ENCODE measurements around the gene TKT. TPM values are rescaled to one million over a fixed set of nuclear protein-coding genes. Genes with fewer than 3 reads are reported as not detected.

TKT gene
- polyA plus RNA-seq, 1 donor from 2014 or later, result 102 TPM

DNA sequence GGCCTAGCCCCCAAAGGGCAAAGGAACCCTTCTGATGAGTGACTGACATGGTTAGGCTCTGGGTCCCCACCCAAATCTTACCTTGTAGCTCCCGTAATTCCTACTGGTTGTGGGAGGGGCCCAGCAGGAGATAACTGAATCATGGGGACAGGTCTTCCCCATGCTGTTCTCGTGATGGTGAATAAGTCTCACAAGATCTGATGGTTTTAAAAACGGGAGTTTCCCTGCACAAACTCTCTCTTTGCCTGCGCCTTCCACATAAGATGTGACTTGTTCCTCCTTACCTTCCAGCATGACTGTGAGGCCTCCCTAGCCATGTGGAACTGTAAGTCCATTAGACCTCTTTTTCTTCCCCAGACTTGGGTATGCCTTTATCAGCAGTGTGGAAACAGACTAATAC lies 16.9 kb downstream of the TKT start:
- Mint-ChIP-seq H3K27me3 (no peaks in the 10 kb centered on the region), H3K4me3 (no peak overlapping the region), H3K4me1 (peaks cover 0 to 5% (median 3%) of the 10 kb centered on the region in 3 donors), H3K9me3 (no peaks in the 10 kb centered on the region), H3K27ac (peak overlapping the region in 1 of 3 donors; percentile 63), H3K36me3 (peaks cover 2% of the 10 kb centered on the region)

DNA sequence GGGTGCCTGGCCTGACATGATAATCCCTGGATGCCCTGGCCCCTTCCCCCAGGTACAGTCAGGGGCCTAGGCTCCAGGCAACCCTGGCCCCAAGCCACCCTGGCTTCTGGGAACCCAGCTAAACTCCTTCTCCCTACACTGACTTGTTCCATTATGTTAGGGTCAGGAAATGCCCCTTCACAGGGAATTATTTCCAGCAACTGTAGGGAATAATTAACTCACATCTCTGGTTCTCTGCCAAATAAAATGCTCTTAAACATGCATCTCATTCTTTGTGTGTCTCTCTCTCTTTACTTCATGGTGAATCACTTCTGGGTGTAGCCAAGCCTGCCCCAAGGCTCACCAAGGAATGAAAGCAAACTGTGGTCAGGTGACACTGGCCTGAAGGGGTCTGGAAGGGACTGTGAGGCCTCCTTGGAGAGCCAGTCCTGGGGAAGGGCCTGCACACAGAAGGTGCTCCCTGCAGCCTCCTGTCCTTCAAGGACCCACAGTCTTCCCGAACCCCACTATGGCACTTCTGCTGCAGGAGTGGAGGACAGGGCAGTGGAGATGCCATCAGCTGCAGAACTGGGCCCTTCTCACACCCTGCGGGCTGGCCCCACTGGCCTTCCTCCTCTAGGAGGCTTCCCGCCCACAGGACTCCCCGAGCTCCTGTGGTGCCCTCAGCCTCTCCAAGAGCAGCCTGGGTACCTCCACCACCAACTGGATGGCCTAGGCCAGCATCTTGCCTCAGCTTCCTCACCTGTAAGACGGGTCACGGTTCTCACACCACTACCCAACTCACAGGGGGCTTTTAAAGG lies 17.6 kb downstream of the TKT start:
- peak overlapping the region in 1 of 3 donors; percentile 63 for H3K27ac Mint-ChIP-seq
- no peaks in the 10 kb centered on the region for H3K9me3 Mint-ChIP-seq
- no peaks in the 10 kb centered on the region for H3K27me3 Mint-ChIP-seq
- H3K4me3 Mint-ChIP-seq, result no peak overlapping the region
- peaks cover 2% of the 10 kb centered on the region for H3K36me3 Mint-ChIP-seq
- H3K4me1 Mint-ChIP-seq, result peaks cover 0 to 2% (median under 1%) of the 10 kb centered on the region in 3 donors

DNA sequence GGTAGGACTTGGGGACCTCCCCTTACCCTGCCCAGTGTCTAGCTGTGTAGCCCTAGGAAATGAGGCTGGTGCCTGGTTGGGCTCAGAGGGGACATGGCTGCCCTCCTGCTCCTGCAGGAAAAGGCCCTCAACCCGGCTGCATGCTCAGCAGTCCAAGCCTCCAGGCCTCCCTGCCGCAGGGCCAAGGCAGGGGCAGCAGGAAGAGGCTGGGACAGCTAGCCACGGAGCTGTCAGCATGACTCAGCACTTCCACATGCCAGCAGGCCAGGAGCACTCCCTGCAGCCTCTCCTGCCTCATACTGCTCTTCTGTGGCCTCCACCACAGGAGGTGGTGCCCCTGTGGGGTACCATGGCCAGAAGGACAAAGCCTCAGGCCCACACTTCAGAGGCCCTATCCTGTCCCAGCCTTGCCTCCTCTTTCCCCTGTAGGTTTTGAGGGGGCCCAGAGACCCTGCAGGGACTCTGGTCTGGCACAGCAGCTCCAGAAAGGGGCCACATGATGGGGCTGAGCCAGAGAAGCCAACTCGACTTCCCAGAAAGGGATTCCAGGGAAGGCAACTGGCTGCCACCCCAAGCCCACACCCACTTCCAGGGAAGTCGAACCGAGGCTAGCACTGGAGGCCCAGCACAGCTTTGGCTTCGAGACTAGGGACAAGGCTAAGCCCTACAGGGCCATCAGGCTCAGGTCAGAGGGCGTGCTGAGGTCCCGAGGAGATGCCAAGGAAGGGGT lies 19.5 kb downstream of the TKT start:
- H3K4me1 Mint-ChIP-seq, result peaks cover 0 to 2% (median 0%) of the 10 kb centered on the region in 3 donors
- no peaks in the 10 kb centered on the region for H3K9me3 Mint-ChIP-seq
- H3K27me3 Mint-ChIP-seq, result no peaks in the 10 kb centered on the region
- no peak overlapping the region for H3K27ac Mint-ChIP-seq
- peaks cover 2% of the 10 kb centered on the region for H3K36me3 Mint-ChIP-seq
- H3K4me3 Mint-ChIP-seq, result no peak overlapping the region

DNA sequence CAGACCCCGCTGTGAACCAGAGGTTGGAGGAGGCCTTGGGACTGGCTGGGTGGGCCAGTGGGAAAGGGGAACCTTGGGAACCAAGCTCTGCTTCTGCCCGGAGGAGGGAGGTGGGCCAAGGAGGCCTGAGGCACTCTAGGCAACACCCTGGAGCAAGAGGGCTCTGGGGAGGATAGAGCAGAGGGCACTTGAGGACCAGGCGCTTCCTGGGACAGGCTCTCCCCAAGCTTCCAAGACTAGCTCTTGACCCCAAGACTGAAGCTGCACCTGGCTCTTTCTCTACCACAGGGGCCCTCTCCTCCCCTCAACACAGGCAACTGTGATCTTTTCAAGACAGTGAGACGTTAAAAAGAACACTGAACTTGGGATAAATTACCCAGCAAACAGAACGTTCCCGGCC lies 20.3 kb downstream of the TKT start:
- H3K27me3 Mint-ChIP-seq, result no peaks in the 10 kb centered on the region
- H3K4me1 Mint-ChIP-seq, result peaks cover 0 to 2% (median 0%) of the 10 kb centered on the region in 3 donors
- H3K9me3 Mint-ChIP-seq, result no peaks in the 10 kb centered on the region
- H3K4me3 Mint-ChIP-seq, result no peak overlapping the region
- no peak overlapping the region for H3K27ac Mint-ChIP-seq
- H3K36me3 Mint-ChIP-seq, result peaks cover 2% of the 10 kb centered on the region

DNA sequence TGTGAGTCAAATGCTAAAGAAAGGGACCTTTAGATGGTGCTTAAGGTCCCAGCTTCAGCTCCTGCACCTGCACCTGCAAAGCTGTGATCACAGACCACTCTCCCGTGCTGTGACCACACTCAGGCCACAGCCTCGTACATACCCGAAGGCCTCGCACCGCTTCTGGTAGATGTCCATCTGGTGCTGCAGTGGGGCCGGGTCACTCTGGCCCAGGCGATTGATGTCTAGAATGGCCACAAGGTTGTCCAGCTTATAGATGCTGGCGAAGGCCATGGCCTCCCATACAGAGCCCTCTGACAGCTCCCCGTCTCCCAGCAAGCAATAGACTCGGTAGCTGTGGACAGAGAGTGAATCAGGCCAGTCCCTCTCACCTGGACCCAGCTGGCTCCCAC lies 21.0 kb downstream of the TKT start:
- no peak overlapping the region for H3K27ac Mint-ChIP-seq
- peaks cover 0 to 2% (median 0%) of the 10 kb centered on the region in 3 donors for H3K4me1 Mint-ChIP-seq
- H3K27me3 Mint-ChIP-seq, result no peaks in the 10 kb centered on the region
- H3K9me3 Mint-ChIP-seq, result no peaks in the 10 kb centered on the region
- H3K4me3 Mint-ChIP-seq, result no peak overlapping the region
- H3K36me3 Mint-ChIP-seq, result peaks cover under 1% of the 10 kb centered on the region

DNA sequence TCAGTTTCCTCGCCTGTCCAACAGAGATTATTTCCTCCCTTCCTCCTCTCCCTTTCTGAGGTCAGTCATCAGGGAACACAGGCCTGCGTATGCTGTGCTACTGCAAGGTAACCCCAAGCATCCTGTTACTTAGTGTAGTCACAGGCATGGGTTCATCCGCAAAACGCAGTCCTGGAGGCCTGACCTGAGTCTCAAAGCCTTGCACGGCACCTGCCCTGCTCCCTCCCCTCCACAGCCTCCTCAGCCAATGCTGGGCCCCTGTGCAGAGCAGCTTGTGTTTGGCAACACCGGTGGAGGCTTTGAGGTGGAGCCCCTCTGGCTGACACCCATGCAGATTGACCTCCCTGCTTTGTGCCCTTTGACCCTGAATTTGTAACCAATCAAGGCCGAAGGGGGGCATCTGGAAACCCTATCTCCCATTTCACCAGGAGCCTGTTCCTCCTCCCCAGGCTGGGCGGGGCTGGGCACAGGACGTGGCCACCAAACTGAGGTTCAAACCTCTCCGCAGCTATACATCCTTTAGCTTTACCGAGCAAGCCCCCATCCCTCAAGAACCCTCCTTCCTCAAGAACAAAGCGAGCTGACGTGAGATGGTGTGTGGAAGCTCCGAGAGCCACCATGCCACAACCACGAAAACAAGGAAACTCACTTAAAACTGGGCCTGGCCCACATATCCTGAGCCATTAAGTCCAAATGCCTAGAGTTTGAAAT lies 21.5 kb downstream of the TKT start:
- Mint-ChIP-seq H3K4me3 (no peak overlapping the region), H3K9me3 (no peaks in the 10 kb centered on the region), H3K27ac (no peak overlapping the region), H3K27me3 (no peaks in the 10 kb centered on the region), H3K4me1 (peaks cover 0 to 2% (median 0%) of the 10 kb centered on the region in 3 donors), H3K36me3 (no peaks in the 10 kb centered on the region)

DNA sequence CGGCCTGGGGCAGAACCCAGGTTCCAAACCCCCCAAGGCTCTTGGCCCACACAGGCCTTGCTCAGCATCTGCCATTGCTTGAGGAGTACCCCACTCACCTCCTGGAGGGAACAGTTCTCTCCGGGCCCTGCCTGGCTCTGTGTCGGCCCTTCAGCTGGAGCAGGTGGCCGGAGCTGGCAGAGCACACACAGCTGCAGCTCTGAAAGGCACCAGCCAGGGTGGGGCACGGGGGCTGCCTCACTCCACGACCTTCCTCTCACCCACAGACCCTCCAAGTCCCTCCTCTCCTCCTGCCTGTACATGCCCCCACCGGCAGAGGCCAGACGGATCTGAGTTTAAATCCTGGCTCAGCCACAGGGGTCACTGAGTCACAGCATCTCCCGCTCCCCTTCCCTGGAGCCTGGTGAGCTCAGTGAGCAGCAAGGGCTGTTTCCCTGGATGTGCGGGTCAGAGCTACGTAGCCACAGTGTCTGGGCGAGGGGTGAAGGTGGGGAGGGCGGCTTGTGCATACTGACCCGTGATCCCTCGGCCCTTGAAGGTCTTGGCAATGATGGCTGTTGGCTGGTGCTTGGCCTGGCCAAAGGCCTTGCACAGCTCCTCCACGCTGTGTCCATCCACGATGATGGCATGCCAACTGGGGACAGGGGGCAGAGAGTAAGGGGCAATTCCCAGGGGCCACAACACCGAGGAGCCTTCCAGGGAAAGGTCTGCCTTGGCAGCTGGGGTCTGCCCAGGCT lies 23.0 kb downstream of the TKT start:
- no peaks in the 10 kb centered on the region for H3K36me3 Mint-ChIP-seq
- no peak overlapping the region for H3K27ac Mint-ChIP-seq
- H3K4me1 Mint-ChIP-seq, result peaks cover 0 to 2% (median 0%) of the 10 kb centered on the region in 3 donors
- no peaks in the 10 kb centered on the region for H3K9me3 Mint-ChIP-seq
- H3K4me3 Mint-ChIP-seq, result no peak overlapping the region
- H3K27me3 Mint-ChIP-seq, result no peaks in the 10 kb centered on the region

DNA sequence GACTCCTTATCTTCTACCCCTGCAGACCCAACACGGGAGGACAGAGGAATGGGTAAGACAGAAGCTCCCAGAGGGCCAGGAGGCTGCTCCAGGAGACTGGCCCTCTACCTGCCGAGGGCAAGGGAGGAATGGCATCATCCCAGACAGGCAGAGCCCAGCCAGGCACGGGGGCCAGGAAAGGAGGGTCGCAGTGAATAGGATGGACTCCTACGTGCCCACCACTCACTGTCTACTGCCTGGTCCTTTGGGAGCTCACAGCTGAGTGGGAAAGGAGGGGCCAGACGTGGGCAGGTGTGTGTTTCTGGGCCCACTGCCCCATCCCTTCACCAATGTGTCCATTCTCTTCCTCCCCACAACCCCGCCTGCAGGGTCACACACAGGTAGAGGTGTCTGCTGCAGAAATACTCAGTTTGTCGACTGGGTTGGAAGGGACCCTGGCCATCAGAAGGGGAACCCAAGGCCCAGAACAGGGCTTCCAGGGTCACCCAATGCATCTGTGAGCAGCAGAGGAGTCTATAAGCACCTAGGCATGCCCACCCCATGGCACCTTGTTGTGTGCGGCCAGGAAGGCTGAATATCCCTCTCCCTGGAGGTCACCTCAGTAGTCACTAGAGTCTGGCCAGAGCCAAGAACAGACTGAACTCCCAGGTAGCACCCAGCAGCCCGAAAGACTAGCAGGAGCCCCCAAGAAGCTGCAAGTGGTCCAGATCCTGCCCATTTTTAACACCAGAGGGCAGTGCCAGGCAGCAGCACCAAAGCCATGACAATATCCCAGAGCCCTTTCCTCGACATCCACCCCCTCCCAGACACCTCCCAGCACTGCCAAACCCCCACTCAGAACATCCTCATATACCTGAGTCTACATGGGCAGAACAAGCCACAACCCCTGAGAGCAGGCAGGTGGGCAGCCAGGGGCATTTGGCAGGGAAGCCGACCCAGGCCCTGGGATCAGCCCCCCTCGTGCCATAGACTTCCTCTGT lies 24.0 kb downstream of the TKT start:
- H3K4me1 Mint-ChIP-seq, result peaks cover 0 to 2% (median 0%) of the 10 kb centered on the region in 3 donors
- no peak overlapping the region for H3K4me3 Mint-ChIP-seq
- H3K27me3 Mint-ChIP-seq, result no peaks in the 10 kb centered on the region
- H3K36me3 Mint-ChIP-seq, result no peaks in the 10 kb centered on the region
- no peaks in the 10 kb centered on the region for H3K9me3 Mint-ChIP-seq
- H3K27ac Mint-ChIP-seq, result no peak overlapping the region

DNA sequence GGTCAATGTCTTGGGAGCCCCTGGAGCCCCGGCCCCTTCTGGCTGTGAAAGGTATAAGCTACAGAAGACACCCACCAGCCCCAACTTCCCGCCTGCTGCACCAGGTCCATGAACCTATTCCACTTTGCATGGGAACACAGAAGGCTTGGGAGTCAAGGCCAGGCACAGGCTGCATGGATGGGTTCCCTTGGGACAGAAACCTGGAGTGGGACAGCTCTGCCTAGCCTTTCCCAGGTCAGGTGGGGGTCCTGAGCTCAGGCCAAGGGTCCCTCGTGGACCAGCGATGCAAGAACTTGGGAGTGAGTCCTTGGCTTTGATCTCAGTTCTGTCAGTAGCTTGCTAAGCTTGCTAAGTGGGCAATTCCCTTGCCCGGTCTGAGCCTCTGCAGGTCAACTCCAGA lies 25.0 kb downstream of the TKT start:
- H3K27me3 Mint-ChIP-seq, result no peaks in the 10 kb centered on the region
- H3K4me1 Mint-ChIP-seq, result peaks cover 0 to 2% (median 0%) of the 10 kb centered on the region in 3 donors
- H3K36me3 Mint-ChIP-seq, result peaks cover 2% of the 10 kb centered on the region
- no peak overlapping the region for H3K4me3 Mint-ChIP-seq
- no peak overlapping the region for H3K27ac Mint-ChIP-seq
- no peaks in the 10 kb centered on the region for H3K9me3 Mint-ChIP-seq

DNA sequence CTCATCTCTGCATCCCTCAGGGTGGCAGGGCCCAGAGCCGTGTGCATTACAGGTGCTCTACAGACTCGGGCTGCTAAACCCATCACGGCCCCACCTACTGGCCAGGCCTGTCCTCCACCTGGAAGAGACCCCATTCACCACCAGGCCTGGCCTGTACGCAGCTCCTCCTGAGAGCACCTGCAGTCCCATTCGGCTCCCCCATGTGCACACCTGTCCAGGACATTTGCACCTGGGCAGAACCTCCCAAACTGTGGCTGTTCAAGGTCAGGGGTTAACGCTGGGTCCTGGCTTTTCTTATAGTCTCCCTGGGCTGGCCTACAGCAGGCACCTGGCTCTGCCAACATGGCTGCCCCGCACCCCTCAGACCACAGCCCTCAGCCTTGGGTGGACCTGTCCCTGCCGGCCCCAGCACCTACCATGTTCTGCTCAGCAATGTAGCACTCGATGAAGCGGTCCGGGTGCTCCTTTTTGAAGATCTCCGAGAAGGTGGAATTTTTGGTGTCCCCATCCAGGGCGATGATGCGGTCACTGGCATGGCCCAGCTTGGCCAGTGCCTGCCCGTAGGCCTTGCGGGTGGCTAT lies 25.7 kb downstream of the TKT start:
- H3K27me3 Mint-ChIP-seq, result no peaks in the 10 kb centered on the region
- H3K4me1 Mint-ChIP-seq, result peaks cover 0 to 2% (median 0%) of the 10 kb centered on the region in 3 donors
- H3K27ac Mint-ChIP-seq, result no peak overlapping the region
- no peaks in the 10 kb centered on the region for H3K9me3 Mint-ChIP-seq
- H3K4me3 Mint-ChIP-seq, result no peak overlapping the region
- H3K36me3 Mint-ChIP-seq, result peaks cover 2% of the 10 kb centered on the region

DNA sequence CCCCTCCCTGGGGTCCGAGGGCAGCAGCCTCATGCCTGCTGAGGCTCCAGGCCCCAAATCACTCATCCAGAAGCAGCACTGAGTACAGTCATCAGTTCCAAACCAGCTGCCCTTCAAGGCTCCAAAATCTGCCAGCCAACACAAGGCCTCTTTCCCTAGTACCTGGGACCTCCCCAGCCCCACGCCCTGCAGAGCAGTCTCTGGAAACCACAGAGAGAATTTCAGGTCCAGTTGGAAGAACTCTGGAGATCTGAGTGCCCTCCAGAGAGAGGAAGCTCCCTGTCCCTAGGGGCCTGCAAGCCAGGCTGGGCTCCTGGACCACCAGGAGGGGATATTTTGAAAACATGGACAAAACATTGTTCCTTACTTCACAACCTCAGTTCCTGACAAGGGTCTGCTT lies 26.2 kb downstream of the TKT start:
- no peak overlapping the region for H3K4me3 Mint-ChIP-seq
- no peak overlapping the region for H3K27ac Mint-ChIP-seq
- no peaks in the 10 kb centered on the region for H3K27me3 Mint-ChIP-seq
- H3K4me1 Mint-ChIP-seq, result peaks cover 0 to 2% (median 0%) of the 10 kb centered on the region in 3 donors
- no peaks in the 10 kb centered on the region for H3K9me3 Mint-ChIP-seq
- peaks cover 2% of the 10 kb centered on the region for H3K36me3 Mint-ChIP-seq

DNA sequence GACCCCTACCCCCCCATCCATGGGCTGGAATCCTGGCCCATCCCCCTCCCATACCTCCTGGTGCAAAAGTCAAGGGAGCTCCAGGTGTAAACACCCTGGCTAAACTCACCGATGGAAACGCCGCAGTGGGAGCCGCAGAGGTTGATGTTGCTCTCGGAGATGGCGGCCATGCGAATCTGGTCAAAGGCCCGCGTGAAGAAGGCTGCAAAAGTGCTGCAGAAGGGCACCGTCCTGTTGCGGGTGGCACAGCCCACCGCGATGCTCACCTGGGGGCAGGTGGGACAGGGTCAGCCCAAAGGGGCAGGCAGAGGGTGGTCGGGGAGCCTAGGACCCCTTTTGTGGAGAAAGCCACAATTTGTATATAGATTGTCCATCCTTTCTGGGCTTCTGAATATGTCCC lies 26.7 kb downstream of the TKT start:
- H3K4me1 Mint-ChIP-seq, result peaks cover 0 to 2% (median 0%) of the 10 kb centered on the region in 3 donors
- H3K36me3 Mint-ChIP-seq, result peaks cover 2% of the 10 kb centered on the region
- H3K9me3 Mint-ChIP-seq, result no peaks in the 10 kb centered on the region
- no peak overlapping the region for H3K27ac Mint-ChIP-seq
- no peak overlapping the region for H3K4me3 Mint-ChIP-seq
- H3K27me3 Mint-ChIP-seq, result no peaks in the 10 kb centered on the region

DNA sequence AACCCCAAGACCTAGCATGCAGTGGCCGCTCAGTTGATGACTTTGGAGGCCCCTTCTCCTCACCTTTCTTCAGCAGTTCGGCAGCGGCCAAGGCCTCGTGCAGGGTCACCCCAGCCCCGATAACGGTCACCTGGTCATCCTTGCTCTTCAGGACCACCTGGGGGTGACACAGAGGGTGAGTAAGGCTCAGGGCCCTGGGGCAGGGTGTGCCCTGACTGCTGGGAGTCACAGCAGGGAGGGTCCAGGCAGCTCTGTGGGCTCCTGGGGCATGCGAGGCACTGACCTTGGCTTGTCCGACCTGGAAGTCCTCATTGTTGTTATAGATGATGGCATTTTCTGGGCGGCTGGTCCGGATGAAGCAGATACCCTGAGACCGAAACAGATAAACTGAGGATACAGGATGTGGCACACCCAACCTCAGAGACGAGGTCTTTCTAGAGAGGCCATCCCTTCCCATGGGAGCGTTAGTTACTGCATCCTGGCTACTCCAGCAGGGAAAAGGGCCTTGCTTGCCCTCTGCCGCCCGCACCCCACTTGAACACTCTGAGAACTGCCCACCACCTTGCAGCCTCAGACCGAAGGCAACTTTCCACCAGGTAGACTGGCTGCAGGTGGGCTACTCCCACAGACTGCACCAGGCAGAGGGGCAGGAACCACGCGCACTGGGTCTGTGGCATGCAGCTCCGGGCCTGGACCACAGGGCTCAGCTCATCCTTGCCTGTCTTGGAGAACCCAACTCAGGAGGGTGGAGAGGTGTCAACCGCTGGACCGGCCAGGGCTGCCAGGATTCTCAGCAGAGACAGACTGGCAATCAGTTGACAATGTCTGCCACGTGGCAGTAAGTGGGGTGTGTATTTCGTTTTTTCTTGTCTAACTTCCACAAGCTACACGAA lies 27.6 kb downstream of the TKT start:
- Mint-ChIP-seq H3K4me1 (peaks cover 0 to 5% (median 0%) of the 10 kb centered on the region in 3 donors), H3K4me3 (no peak overlapping the region), H3K27ac (no peak overlapping the region), H3K9me3 (no peaks in the 10 kb centered on the region), H3K36me3 (peaks cover 2% of the 10 kb centered on the region), H3K27me3 (no peaks in the 10 kb centered on the region)

Data from IgD-negative memory B cell (primary cell).